H1 (cell line): Measurements from ENCODE around the gene C5. TPM values are rescaled to one million over a fixed set of nuclear protein-coding genes. Genes with fewer than 3 reads are reported as not detected.

Experiments
- CHD7 ChIP-seq: fragments of 300-600 bp; sonication (generic); IDR thresholded peaks from 2 replicates; pipeline ENCODE4 v1.7.1; 2012; ENCODE audit warnings: low read length, moderate library complexity, mild to moderate bottlenecking, inconsistent platforms; ENCODE audit not compliant: insufficient replicate concordance
- polyA plus RNA-seq, 7 experiments: library from polyadenylated mRNA; depleted of rRNA in 3 of 7; stranded (reverse) in 5 of 7; unstranded in 2 of 7; fragments of >200 nt in 5 of 7; fragments of 200-250 nt in 2 of 7; gene quantifications; 1 replicate in 5 of 7; 2 replicates in 1 of 7; 4 replicates in 1 of 7; pipeline versions ENCODE4 v1.2.1 to v1.2.3, GENCODE V29; 2011 to 2013; ENCODE audit warnings: missing spikeins in 2 of 7, mixed read lengths in 2 of 7
- total RNA-seq: library from RNA; stranded (reverse); fragmentation: NEBNext Ultra II Directional; extraction: Animal tissue kit (Norgen Biotek cat#: 25700); gene quantifications from 2 replicates; pipeline ENCODE4 v1.2.1, GENCODE V29; 2021

Gene C5
- total and polyA plus RNA-seq, 2 of the 8 experiments (the other 6 are each of a cell fraction or from before 2014, with no cell fraction given): 0.24 to 0.35 TPM

DNA sequence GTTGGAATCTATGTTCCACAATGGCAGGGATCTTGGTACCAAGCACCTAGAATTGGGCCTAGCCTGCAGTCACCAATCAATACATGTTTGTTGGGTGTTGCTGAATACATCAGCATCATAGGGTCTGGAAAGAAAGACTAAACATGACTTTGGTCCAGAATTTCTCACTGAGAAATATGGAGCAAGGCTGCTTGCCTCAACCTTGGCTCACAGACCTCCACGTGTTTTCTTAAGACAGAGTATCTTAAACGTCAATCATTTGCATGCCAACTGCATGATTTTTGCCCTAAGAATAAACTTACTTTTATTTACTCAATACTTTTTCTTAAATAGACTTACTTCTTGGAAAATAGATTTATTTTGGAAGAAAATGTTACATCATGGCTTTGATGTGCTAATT, 100.8 kb downstream of the C5 start (continued):
- no peak for TF ChIP-seq CHD7
- TF ChIP-seq, all 59 proteins: peak for 0
